Psoas muscle (tissue), 8 donors: ENCODE measurements around the gene ADH1C. TPM values are rescaled to one million over a fixed set of nuclear protein-coding genes. Genes with fewer than 3 reads are reported as not detected.

Experiments
- ATAC-seq, 4 donors: fragments of 200-7000 bp; cut with Tn5 transposase; one replicate each; pipeline ENCODE4 v1.9.1; 2020; ENCODE audit warnings: moderate library complexity in 3 of 4, mild to moderate bottlenecking in 2 of 4
- DNase-seq, 2 donors: peaks; one replicate each; pipeline ENCODE4 v3.0.0-alpha.2; 2020
- H3K27ac ChIP-seq: fragments of 200-600 bp; one replicate; pipeline ENCODE4 v1.8.0; 2022
- H3K27me3 ChIP-seq, 3 donors: fragments of 200-600 bp in 1 of 3; one replicate each; pipeline versions ENCODE4 v1.6.1 to v1.8.0; 2013 to 2022; ENCODE audit warnings: low read length in 2 of 3, mild to moderate bottlenecking in 2 of 3, moderate library complexity in 1 of 3; ENCODE audit not compliant: insufficient read depth in 3 of 3
- H3K36me3 ChIP-seq, 2 donors: fragments of 200-600 bp in 1 of 2; one replicate each; pipeline versions ENCODE4 v1.6.1 to v1.8.0; 2013 to 2022; ENCODE audit warnings: low read depth in 1 of 2, mild to moderate bottlenecking in 1 of 2, moderate library complexity in 1 of 2; ENCODE audit not compliant: insufficient read depth in 1 of 2
- H3K4me1 ChIP-seq: fragments of 200-600 bp; one replicate; pipeline ENCODE4 v1.8.0; 2022
- H3K4me3 ChIP-seq: fragments of 200-600 bp; one replicate; pipeline ENCODE4 v1.8.0; 2022; ENCODE audit warnings: mild to moderate bottlenecking
- H3K9me3 ChIP-seq: fragments of 200-600 bp; one replicate; pipeline ENCODE4 v1.8.0; 2022
- CTCF ChIP-seq: fragments of 200-600 bp; IDR thresholded peaks from one replicate; pipeline ENCODE4 v1.8.0; 2022; ENCODE audit warnings: antibody characterized with exemption
- WGBS, 3 donors: extraction: QIAGEN DNeasy Blood & Tissue Kit; methylation state at CpG; one replicate each; pipeline versions ENCODE4 v1.1.6 to v1.1.7; 2013; 5-methylcytosine and 5-hydroxymethylcytosine counted together
- intact Hi-C, 2 donors: fragments of 100-400 bp; cut with DNase I; formaldehyde crosslinking; loops; one replicate each; pipeline versions ENCODE4 v1.11.0 to v1.14.2; 2022
- long read RNA-seq, 2 donors: library from polyadenylated mRNA; unstranded; transcript quantifications; one replicate each; pipeline ENCODE4 v2.0.0, GENCODE V29; 2021
- polyA plus RNA-seq, 3 donors: library from polyadenylated mRNA; stranded (reverse); fragments of 200-250 nt; gene quantifications; one replicate each; pipeline ENCODE4 v1.2.3, GENCODE V29; 2013
- total RNA-seq, 4 donors: library from RNA; stranded (reverse); fragmentation: NEBNext Ultra II Directional in 2 of 4; extraction: Animal tissue kit (Norgen Biotek cat#: 25700) in 2 of 4; gene quantifications; one replicate each; pipeline versions ENCODE4 v1.2.1 to v1.2.4, GENCODE V29; 2021 to 2023
- donor health status: healthy with polysubstance abuse.
- donor health status: DM: no; HTN: no; CAD: no; lungs with moderate emphysema.
- donor health status: Bipolar disorder and iron deficiency.
- donor health status: healthy.
- donor health status: DM: yes; HTN: yes; CAD: no.
- donor health status: DM: no; HTN: no; CAD: no.
- donor health status: DM: no; HTN: no; CAD: no.
- donor health status: DM: yes; HTN: yes; CAD: no.

Gene ADH1C
- total RNA-seq (1 to 10 TPM; 1.8 to 5.4 (median 3.4) TPM), polyA plus RNA-seq (10 to 100 TPM in 1 of 3 donors, 1 to 10 TPM in 2; 4.7 to 10.6 (median 6.4) TPM)
- long read RNA-seq, donor 1, result 0 reads
- long read RNA-seq, donor 2, partial matches to known transcripts, result 1 of 4 reads
- long read RNA-seq, donor 2, other reads (novel, unspliced or antisense), result 0 of 4 reads

GRCh38 chr4:99352602-99353537 is at the start of gene ADH1C:
Gene ADH1C (minus strand): TSS chr4:99352746. CDS start chr4:99352675, 71 bp downstream.
- Histone ChIP-seq H3K4me1 (no peaks in the 10 kb centered on the region), H3K36me3 (no peaks in the 10 kb centered on the region), H3K27me3 (no peaks in the 10 kb centered on the region), H3K4me3 (peak within 1 kb of the TSS; percentile 20), H3K9me3 (no peaks in the 10 kb centered on the region), H3K27ac (no peak within 1 kb of the TSS)
- intact Hi-C loops, result no loop called here
- no peak for TF ChIP-seq CTCF
- DNase-seq, result no peak
- peak in 1 of 4 donors; percentile 54 for ATAC-seq
- 49 to 56% (median 50%) methylated on average over 10 of the region's 10 CpGs for WGBS, 3 donors

GRCh38 chr4:99400831-99401230 is 48.3 kb upstream of the ADH1C start:
- intact Hi-C loops, result loop anchor here in 1 of 2 donors (5.0 kb wide), 1 partner anchor 194 kb away; no protein-coding TSS in a partner anchor
- TF ChIP-seq CTCF, result no peak
- no peak for ATAC-seq
- H3K36me3 ChIP-seq, result no peaks in the 10 kb centered on the region
- DNase-seq, result no peak
- no peaks in the 10 kb centered on the region for H3K27me3 ChIP-seq
- no peak overlapping the region for H3K4me3 ChIP-seq
- H3K9me3 ChIP-seq, result peaks cover 8% of the 10 kb centered on the region
- H3K4me1 ChIP-seq, result peaks cover 10% of the 10 kb centered on the region
- no peak overlapping the region for H3K27ac ChIP-seq

GRCh38 chr4:99399017-99399416 is 46.5 kb upstream of the ADH1C start:
- Histone ChIP-seq H3K27me3 (no peaks in the 10 kb centered on the region), H3K4me1 (peaks cover 7% of the 10 kb centered on the region), H3K9me3 (peaks cover 8% of the 10 kb centered on the region), H3K27ac (no peak overlapping the region), H3K4me3 (no peak overlapping the region), H3K36me3 (no peaks in the 10 kb centered on the region)
- whole genome bisulfite sequencing, 3 donors, result 47 to 66% (median 62%) methylated on average over 1 of the region's 1 CpG
- DNase-seq (no peak), ATAC-seq (no peak)
- intact Hi-C loops, result no loop called here
- TF ChIP-seq CTCF, result no peak

GRCh38 chr4:99395595-99396364 is 43.2 kb upstream of the ADH1C start:
- Histone ChIP-seq H3K27me3 (no peaks in the 10 kb centered on the region), H3K9me3 (peaks cover 19% of the 10 kb centered on the region), H3K4me3 (no peak overlapping the region), H3K4me1 (no peaks in the 10 kb centered on the region), H3K27ac (no peak overlapping the region), H3K36me3 (no peaks in the 10 kb centered on the region)
- DNase-seq (no peak), ATAC-seq (no peak)
- 69 to 88% (median 70%) methylated on average over 3 of the region's 3 CpGs for WGBS, 3 donors
- TF ChIP-seq CTCF, result no peak
- intact Hi-C loops, result no loop called here
